Dermis microvascular lymphatic vessel endothelial cell (primary cell): ENCODE data around the gene ATAD3B. TPM values are rescaled to one million over a fixed set of nuclear protein-coding genes. Genes with fewer than 3 reads are reported as not detected.
"Not testable (repeated sequence)": the region's sequence is repeated elsewhere in the genome, so short reads cannot be mapped to it uniquely, and the experiment has no call there.

Experiments
- DNase-seq, 2 donors: peaks; one replicate each; pipeline versions ENCODE4 v3.0.0 to v3.0.0-alpha.2; 2010; ENCODE audit warnings: low read depth in 2 of 2
- total RNA-seq: library from RNA; depleted of rRNA; stranded (reverse); fragments of >200 nt; gene quantifications from 2 replicates; pipeline ENCODE4 v1.2.1, GENCODE V29; 2014

The ATAD3B gene
- total RNA-seq, 1 donor from 2014 or later, result 16.6 TPM

DNA sequence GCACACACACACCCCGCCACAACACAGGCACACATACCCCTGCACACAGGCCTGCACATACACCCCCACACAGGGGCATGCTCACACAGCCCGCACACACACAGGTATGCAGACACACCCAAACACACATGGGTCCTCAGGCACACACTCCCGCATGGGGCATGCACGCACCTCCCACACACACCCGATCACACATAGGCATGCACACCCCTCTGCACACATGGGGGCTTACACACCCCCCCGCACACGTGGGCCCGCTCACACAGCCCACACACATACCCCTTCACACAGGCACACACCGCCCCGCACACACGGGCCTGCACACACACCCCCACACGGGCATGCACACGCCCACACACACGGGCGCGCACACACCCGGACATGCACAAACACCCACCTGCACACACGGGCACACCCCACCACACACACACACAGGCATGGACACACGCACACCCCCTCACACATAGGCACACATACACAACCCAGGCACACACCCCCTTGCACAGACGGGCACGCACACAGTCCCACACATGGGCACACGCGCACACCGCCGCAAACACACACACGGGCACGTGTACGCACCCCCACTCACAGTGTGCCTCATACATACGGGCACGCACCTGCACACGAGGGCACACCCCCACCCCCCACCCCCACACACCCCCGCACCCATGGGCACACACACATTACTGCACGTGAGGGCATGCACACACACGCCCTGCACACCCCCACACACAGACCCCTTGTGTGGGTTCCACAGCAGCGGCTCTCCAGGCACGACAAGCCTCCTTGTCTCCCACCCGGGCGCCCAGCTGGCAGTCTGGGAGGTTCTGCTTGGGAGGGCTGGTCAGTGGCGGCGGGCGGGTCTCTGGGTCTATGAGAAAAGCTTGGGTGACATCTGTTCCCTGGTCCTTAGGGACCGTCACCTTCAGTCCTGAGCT, 8.3 kb downstream of the ATAD3B start:
- no peak for DNase-seq

DNA sequence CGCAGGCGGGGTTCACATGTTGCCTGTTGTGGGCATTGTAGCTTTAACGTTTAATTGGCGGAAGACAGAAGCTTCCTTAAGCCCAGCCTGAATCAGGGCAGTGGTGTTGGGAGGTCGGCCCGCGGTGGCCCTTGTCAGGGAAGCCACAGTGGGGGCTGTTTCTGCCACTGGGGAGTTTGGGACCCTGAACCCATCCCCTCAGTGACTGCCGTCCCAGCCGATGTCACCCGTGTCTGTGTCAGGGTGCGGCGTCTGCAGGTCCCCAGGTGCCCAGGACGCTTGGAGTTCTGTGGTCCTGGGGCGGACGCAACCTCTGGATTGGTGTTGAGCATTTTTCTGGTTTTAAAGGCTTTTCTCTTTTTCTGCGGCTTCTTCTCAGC, 8.9 kb downstream of the ATAD3B start:
- not testable (repeated sequence) for DNase-seq

DNA sequence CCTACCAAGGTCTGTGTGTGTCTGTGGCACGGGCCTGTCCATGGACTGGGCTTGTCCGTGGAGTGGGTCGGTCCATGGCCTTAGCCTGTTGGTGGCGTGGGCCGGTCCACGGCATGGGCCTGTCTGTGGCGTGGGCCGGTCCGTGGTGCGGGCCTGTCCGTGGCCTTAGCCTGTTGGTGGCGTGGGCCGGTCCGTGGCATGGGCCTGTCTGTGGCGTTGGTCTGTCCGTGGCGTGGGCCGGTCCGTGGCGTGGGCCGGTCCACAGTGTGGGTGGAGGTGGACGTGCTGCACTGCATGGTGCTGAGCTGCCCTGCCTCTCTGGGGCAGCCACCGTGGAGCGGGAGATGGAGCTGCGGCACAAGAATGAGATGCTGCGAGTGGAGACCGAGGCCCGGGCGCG, 10.2 kb downstream of the ATAD3B start:
- not testable (repeated sequence) for DNase-seq

DNA sequence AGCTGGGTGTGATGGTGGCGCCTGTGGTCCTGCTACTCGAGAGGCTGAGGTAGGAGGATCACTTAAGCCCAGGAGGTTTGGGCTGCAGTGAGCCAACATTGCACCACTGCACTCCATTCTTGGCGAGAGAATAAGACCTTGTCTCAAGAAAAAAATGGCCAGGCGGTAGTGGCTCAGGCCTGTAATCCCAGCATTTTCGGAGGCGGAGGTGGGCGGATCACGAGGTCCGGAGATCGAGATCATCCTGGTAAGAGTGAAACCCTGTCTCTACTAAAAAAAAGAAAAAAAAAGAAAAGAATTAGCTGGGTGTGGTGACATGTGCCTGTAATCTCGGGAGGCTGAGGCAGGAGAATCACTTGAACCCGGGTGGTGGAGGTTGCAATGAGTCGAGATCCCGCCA, 11.3 kb downstream of the ATAD3B start:
- DNase-seq, result no peak

DNA sequence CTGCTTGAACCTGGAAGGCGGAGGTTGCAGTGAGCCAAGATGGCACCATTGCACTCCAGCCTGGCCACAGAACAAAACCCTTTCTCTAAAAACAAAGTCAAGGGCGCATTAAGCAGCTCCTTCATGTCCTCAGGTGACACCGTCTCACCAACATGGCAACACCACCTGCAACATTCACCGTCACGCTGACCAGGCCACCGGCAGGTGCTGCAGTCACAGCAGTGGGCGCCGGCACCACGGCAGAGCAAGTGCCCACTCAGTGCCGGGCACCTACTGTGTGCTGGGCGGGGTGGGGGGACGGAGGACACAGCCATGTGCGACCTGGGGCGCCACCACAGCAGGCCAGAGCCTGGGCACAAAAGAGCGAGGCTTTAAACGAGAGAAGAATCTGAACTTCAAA, 12.1 kb downstream of the ATAD3B start:
- DNase-seq, result no peak

DNA sequence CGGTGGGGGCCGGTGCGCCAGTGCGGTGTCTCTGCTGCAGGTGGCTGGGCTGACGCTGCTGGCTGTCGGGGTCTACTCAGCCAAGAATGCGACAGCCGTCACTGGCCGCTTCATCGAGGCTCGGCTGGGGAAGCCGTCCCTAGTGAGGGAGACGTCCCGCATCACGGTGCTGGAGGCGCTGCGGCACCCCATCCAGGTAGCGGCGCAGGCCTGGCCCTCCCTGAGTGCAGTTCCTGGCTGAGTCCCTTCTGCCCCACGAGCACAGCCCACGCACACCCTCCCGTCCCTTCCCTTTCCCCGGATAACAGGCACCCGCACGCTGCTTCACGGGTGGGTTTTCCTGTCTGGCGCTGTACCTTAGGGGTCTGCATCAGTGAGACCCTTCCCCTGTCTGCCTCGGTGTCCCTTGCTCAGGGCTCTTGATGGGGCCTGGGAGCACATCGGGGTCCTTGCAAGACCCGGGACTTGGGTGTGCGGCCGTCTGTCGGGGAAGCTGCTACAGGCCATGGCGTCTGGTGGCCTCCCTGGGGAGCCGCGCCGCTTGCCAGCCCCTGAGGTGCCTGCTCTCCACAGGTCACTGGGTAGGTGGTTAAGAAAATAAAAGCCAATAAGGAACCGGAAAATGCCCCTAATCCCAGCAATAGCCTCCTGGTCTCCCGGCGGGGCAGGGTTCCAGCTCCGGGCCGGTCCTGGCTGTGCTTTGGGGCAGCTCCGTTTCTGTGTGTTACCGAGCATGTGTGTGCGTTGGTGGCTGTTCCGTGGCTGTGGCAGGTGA, 13.6 kb downstream of the ATAD3B start:
- not testable (repeated sequence) for DNase-seq

DNA sequence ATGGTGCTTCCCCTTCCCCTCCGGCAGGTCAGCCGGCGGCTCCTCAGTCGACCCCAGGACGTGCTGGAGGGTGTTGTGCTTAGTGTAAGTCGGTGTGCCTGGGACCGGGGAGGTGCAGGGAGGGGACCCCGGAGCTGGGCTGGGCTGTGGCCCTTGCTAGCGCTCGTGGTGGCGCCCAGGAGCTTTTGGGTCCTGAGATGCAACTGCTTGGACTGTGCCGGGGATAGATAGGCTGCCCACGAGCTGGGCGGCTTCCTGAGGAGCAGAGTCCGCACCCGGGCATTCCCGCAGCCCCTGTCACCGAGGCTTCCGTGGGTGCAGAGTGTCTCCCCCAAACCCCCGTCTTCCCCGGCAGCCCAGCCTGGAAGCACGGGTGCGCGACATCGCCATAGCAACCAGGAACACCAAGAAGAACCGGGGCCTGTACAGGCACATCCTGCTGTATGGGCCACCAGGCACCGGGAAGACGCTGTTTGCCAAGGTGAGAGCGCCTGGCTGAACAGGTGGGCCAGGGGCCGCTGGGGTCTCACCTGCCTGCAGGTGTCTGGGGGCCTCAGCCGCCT, 14.3 kb downstream of the ATAD3B start:
- not testable (repeated sequence) for DNase-seq

DNA sequence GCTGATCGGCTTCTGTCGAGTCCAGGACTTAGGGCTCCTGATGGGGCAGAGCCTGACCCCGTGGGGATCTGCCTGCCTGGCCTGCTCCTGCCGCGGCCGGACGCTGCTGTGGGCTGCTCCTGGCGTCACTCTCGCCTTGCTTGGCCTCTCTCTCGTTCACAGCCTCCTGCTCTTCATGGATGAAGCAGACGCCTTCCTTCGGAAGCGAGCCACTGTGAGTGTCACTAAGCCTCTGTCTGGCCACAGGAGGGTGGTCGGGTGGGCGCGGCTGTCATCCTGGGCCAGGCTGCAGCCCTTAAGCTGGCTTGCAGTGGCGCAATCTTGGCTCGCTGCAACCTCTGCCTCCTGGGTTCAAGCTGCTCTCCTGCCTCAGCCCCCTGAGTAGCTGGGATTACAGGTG, 16.1 kb downstream of the ATAD3B start:
- no peak for DNase-seq

DNA sequence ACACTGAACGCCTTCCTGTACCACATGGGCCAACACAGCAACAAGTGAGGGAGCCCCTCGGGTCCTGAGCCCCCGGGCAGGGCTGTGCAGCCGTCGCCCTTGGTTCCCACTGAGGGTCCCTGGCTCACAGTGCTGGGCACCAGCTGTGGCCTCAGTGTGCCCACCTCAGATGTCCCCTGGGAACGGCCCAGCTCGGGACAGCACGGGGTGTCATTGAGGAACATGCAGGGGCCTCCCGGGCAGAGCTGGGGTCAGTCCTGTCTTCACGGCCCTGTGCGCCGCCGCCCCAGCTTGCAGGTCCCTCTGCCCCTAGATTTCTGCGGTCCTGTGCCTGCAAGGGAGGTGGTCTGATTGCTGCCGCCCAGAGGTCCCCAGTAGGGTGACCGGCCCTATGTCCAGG, 17.7 kb downstream of the ATAD3B start:
- no peak for DNase-seq

DNA sequence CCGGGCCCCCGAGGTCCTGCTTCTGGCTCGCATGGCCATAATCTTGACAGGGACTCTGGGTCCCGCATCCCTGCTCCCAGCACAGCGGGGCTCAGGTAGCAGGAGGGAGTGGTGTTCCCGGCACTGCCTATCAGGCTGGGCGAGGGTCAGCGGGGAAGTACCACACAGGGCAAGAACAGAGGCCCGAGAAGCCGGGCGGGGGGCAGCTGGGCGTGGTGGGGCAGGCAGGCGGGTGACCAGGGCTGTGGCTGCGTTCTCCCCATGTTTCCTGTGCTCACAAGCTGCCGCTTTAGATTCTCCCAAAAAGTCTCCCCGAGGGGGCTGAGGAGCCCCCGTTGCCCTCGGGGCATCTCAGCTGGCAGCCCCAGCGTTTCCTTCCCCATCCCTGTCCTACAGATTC, 18.3 kb downstream of the ATAD3B start:
- DNase-seq, result no peak

DNA sequence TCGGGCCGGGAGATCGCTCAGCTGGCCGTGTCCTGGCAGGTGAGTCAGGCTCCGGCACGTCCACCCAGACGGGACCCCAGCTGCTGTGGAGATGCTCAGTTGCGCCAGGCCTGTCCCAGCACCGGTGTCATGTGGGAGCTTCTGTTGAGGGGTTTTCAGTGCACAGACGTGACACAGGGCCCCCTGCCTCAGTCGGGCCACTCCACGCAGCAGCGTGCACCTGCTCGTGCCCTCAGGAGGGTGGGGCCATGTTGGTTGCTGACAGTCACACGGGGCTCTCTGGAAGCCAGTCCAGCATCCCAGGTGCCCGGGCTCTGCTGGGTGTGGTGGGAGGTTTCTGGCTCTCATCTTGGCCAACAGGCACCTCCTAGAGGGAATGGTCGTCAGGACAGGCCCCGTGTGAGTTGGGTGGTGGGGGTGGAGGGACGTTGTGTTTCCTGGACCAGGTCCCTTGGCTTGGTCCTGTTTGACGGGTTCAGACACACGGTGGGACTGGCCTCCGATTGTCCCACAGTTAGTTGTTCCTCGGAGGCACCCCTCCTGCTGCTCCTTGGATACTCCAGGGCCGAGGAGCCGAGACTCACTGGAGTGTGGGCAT, 19.2 kb downstream of the ATAD3B start:
- DNase-seq, result no peak

DNA sequence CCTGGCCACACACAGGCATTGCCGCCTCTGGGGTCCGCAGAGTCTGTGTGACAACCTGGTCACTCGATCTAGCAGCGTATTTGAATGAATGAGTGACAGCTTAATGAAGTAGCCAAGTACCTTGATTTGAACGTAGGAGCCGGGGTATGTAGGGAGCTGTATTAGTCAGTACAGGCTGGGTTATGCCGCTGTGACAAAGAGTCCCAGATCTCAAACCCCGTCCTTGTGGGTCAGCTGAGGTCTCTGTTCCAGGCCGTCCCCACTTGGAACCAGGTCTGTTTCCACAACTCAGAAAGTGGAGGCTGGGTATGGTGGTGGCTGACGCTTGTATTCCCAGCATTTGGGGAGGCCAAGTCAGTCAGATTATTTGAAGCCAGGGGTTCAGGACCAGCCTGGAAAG, 20.0 kb downstream of the ATAD3B start:
- DNase-seq, result no peak

DNA sequence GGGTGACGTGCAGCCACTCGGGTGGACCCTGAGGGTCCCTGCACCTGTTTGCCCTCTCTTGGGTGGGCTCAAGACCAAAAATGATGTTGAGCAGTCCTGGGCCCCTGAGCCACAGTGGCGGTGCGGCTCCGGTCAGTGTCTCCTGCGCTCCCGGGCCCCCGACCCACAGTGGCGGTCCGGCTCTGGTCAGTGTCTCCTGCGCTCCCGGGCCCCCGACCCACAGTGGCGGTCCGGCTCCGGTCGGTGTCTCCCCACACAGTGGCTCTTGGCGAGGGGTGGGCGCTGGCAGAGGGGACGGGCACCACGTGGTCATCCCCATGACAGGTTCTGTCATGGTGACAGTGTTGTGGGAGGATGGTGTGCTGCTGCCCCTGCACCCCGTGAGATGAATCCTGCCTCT, 22.7 kb downstream of the ATAD3B start:
- DNase-seq, result not testable (repeated sequence)

DNA sequence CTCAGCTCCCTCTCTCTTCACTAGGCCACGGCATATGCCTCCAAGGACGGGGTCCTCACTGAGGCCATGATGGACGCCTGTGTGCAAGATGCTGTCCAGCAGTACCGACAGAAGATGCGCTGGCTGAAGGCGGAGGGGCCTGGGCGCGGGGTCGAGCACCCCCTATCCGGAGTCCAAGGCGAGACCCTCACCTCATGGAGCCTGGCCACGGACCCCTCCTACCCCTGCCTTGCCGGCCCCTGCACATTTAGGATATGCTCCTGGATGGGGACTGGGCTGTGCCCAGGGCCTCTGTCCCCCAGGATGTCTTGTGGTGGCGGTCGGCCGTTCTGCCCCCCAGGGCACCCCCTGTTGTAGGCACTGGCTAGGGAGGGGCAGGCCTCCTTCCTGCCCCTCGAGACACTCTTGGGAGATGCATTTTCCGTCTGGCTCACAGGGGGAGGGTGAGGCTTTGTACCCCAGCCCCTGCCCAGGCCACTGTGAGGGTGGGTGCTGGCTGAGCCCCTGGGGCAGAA, 24.0 kb downstream of the ATAD3B start:
- not testable (repeated sequence) for DNase-seq

DNA sequence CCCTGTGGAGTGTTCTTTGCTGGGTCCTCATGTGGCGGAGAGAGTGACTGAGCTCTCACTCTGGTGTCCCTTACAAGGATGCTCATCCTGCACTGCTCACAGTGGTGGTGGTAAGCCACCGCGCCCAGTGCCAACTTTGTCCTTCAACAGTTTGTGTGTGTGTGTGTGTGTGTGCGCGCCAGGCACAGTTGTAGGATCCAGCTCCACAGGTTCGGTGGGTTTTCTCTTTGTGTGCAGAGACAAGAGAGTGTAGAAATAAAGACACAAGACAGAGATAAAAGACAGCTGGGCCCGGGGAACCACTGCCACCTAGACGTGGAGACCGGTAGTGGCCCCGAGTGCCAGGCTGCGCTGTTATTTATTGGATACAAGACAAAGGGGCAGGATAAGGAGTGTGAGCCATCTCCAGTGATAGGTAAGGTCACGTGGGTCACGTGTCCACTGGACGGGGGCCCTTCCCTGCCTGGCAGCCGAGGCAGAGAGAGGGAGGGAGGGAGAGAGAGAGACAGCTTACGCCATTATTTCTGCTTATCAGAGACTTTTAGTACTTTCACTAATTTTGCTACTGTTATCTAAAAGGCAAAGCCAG, 33.3 kb downstream of the ATAD3B start:
- DNase-seq, result peak in 1 of 2 donors; percentile 65

DNA sequence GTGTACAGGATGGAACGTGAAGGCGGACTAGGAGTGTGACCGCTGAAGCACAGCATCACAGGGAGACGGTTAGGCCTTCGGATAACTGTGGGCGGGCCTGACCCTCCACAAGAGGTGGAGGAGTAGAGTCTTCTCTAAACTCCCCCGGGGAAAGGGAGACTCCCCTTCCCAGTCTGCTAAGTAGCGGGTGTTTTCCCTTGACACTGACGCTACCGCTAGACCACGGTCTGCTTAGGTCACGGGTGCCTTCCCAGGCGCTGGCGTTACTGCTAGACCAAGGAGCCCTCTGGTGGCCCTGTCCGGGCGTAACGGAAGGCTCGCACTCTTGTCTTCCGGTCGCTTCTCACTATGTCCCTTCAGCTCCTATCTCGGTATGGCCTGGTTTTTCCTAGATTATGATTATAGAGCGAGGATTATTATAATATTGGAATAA, 33.8 kb downstream of the ATAD3B start:
- DNase-seq, result not testable (repeated sequence)

DNA sequence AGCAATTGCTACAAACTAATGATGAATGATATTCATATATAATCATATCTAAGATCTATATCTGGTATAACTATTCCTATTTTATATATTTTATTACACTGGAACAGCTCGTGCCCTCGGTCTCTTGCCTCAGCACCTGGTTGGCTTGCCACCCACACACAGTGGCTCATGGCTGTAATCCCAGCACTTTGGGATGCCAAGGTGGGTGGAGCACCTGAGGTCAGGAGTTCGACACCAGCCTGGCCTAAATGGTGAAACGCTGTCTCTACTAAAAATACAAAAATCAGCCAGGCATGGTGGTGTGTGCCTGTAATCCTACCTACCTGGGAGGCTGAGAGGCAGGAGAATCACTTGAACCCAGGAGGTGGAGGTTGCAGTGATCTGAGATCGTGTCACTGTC, 34.2 kb downstream of the ATAD3B start:
- DNase-seq, result not testable (repeated sequence)

DNA sequence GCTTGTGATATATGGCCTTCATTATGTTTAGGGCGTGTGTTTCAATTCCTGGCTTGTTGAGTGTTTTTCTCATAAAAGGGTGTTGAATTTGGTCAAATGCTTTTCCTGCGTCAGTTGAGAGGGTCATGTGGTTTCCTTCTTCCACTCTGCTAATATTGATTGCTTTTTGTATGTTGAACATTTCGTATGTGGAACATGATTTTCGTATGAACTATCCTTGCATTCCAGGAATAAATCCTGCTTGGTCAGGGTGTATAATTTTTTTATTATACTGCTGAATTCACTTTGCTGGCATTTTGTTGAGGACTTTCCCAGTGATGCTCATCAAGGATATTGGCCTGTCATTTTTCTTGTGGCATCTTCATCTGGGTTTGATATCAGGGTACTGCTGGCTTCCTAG, 35.7 kb downstream of the ATAD3B start:
- no peak for DNase-seq

DNA sequence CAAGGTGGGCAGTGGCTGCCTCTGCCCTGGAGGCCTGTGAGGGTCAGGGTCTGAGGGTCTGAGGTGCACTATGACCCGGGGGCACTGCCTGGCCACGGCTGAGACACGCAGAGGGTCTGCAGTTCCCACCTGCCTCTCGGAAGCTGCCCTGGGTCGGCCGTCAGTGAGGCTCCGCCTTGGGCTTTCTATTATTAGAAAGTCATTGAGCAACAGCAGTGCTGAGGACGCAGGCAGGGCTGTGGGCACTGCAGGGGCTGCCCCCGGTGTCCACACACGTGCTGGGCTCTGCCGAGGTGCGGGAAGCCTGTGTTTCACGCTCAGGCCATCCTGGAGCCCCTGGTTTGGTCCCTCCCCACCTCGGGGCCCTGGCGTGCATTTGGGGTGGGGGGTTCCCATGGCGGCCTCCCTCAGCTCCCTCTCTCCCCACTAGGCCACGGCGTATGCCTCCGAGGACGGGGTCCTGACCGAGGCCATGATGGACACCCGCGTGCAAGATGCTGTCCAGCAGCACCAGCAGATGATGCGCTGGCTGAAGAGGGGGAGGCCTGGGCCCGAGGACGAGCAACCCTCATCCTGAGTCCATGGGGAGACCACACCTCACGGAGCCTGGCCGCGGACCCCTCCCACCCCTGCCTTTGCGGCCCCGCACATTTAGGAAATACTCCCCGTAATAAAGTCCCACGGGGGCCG, 37.4 kb downstream of the ATAD3B start:
- not testable (repeated sequence) for DNase-seq

DNA sequence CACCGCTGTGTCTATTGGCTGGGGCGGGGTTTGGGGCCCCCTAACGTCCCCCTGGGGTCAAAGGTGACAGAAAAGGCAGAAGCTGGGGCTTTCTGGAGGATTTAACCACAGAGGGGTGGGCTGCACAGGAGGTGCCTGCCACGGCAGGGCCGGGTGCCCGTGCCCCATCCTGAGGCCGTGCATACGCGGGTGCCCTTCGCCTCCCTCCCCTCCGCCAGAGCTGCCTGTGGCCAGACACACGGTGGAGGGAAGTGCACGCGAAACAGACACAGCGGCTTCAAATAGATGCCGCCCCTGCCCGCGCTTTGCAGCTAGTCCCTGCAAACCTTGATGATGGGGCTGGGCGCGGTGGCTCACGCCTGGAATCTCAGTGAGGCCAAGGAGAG, 37.9 kb downstream of the ATAD3B start:
- DNase-seq, result not testable (repeated sequence)
